GM12878 (cell line): ENCODE data around the gene FOSL1. TPM values are rescaled to one million over a fixed set of nuclear protein-coding genes. Genes with fewer than 3 reads are reported as not detected.

Experiments used
- ATAC-seq: fragments of 200-7000 bp; cut with Tn5 transposase; 3 replicates; pipeline ENCODE4 v1.9.1; 2020; ENCODE audit warnings: mild to moderate bottlenecking, moderate library complexity
- BruUV-seq: library from RNA; stranded (reverse); fragments of 400-500 nt; replicated peaks from 2 replicates; lab custom pipeline; 2021; lab: Mats Ljungman, UMichigan
- CTCF ChIA-PET: fragments of 300-600 bp; sonication (Branson Sonifier 250); formaldehyde crosslinking; extraction: SDS; loops from one replicate; lab custom pipeline; 2021; ENCODE audit warnings: inconsistent platforms; lab: Yijun Ruan, JAX
- POLR2A ChIA-PET: fragments of 350-600 bp; formaldehyde crosslinking; extraction: SDS; loops from one replicate; lab custom pipeline; 2021; ENCODE audit warnings: inconsistent platforms; lab: Charles Lee
- RAD21 ChIA-PET: fragments of 300-600 bp; sonication (Branson Sonifier 250); formaldehyde crosslinking; loops from one replicate; lab custom pipeline; 2023; ENCODE audit warnings: antibody characterized with exemption; ENCODE audit not compliant: unreplicated experiment; lab: Charles Lee
- SMC1A ChIA-PET: fragments of 300-600 bp; sonication (Branson Sonifier 250); formaldehyde crosslinking; loops from one replicate; lab custom pipeline; 2023; ENCODE audit not compliant: unreplicated experiment, uncharacterized antibody; lab: Charles Lee
- DNase-seq: peaks from one replicate; pipeline ENCODE4 v3.0.0-alpha.2; 2011; ENCODE audit warnings: low read depth, low spot score
- FAIRE-seq: peaks from 3 replicates; lab custom pipeline; 2011; peaks lifted over from hg19 to GRCh38; lab: Jason Lieb, UNC
- H2AFZ ChIP-seq: 2 replicates; pipeline ENCODE4 v1.6.0; 2011; ENCODE audit warnings: low read depth, low read length, control low read depth; ENCODE audit not compliant: control insufficient read depth
- H3K27ac ChIP-seq: 2 replicates; pipeline ENCODE4 v1.5.1; 2011; ENCODE audit warnings: control low read depth; ENCODE audit not compliant: control insufficient read depth, insufficient read depth
- H3K27me3 ChIP-seq, 2 experiments: replicated peaks in 1 of 2; 2 replicates each; pipeline versions ENCODE4 v1.6.0 to v1.6.1; 2011; ENCODE audit warnings: low read length in 1 of 2; ENCODE audit not compliant: control insufficient read depth in 2 of 2, insufficient read depth in 2 of 2
- H3K36me3 ChIP-seq, 2 experiments: 2 replicates each; pipeline ENCODE4 v1.5.1; 2011; ENCODE audit warnings: low read length in 1 of 2; ENCODE audit not compliant: control insufficient read depth in 2 of 2, insufficient read depth in 2 of 2
- H3K4me1 ChIP-seq: 2 replicates; pipeline ENCODE4 v1.6.1; 2011; ENCODE audit warnings: mild to moderate bottlenecking, low read length, moderate library complexity, mixed read lengths; ENCODE audit not compliant: control insufficient read depth, insufficient read depth
- H3K4me2 ChIP-seq: 2 replicates; pipeline ENCODE4 v1.6.0; 2011; ENCODE audit warnings: control low read depth; ENCODE audit not compliant: control insufficient read depth, insufficient read depth
- H3K4me3 ChIP-seq: fragments of 200-600 bp; sonication (generic); 2 replicates; pipeline ENCODE4 v1.5.1; 2016
- H3K79me2 ChIP-seq: 2 replicates; pipeline ENCODE4 v1.6.0; 2011; ENCODE audit warnings: low read length; ENCODE audit not compliant: control insufficient read depth, insufficient read depth
- H3K9ac ChIP-seq: 2 replicates; pipeline ENCODE4 v1.8.0; 2011; ENCODE audit warnings: low read length, control low read depth, mixed read lengths; ENCODE audit not compliant: control insufficient read depth, insufficient read depth
- H3K9me3 ChIP-seq: replicated peaks from 3 replicates; pipeline ENCODE4 v1.5.1; 2011; ENCODE audit warnings: mild to moderate bottlenecking, low read length; ENCODE audit not compliant: control insufficient read depth, insufficient read depth
- H4K20me1 ChIP-seq: 2 replicates; pipeline ENCODE4 v1.6.0; 2011; ENCODE audit not compliant: control insufficient read depth, insufficient read depth
- ETV6 ChIP-seq, 2 experiments: fragments of 450-650 bp in 1 of 2; IDR thresholded peaks in 1 of 2; conservative IDR thresholded peaks in 1 of 2; 2 replicates each; pipeline ENCODE4 v1.6.1; 2014; ENCODE audit warnings: antibody characterized with exemption in 1 of 2, borderline replicate concordance in 1 of 2, low read depth in 1 of 2, mild to moderate bottlenecking in 1 of 2, moderate library complexity in 1 of 2
- KAT2A ChIP-seq: conservative IDR thresholded peaks from 2 replicates; pipeline ENCODE4 v1.6.1; 2011; ENCODE audit warnings: low read depth, low read length; ENCODE audit not compliant: control insufficient read depth
- NR2C2 ChIP-seq: IDR thresholded peaks from 2 replicates; pipeline ENCODE4 v1.6.1; 2011; ENCODE audit warnings: borderline replicate concordance, low read depth; ENCODE audit not compliant: control insufficient read depth, insufficient read length
- POLR2A ChIP-seq: IDR thresholded peaks from 2 replicates; pipeline ENCODE4 v1.6.1; 2011; ENCODE audit warnings: low read depth, mild to moderate bottlenecking, low read length
- SRF ChIP-seq, 2 experiments: IDR thresholded peaks; 2 replicates each; pipeline ENCODE4 v1.6.1; 2011; ENCODE audit warnings: low read depth in 2 of 2, low read length in 2 of 2, mild to moderate bottlenecking in 1 of 2, moderate library complexity in 1 of 2
- ZBTB4 ChIP-seq: fragments of 450-650 bp; formaldehyde crosslinking; IDR thresholded peaks from 2 replicates; pipeline ENCODE4 v1.4.0; 2022; ENCODE audit warnings: mild to moderate bottlenecking, moderate library complexity
- WGBS: methylation state at CpG from one replicate; pipeline ENCODE4 v1.1.6; 2016; ENCODE audit warnings: low lambda C conversion rate; ENCODE audit not compliant: insufficient replicate concordance, insufficient coverage; ENCODE audit errors: missing lambda C conversion rate; 5-methylcytosine and 5-hydroxymethylcytosine counted together
- in situ Hi-C: fragments of 300-500 bp; cut with MboI; formaldehyde crosslinking; loops from 9 replicates; pipeline ENCODE4 v1.14.3; 2018; ENCODE audit warnings: mixed read lengths
- intact Hi-C: fragments of 100-400 bp; cut with micrococcal nuclease; formaldehyde crosslinking; loops from one replicate; pipeline ENCODE4 v1.14.2; 2022; ENCODE audit not compliant: unreplicated experiment
- polyA plus RNA-seq, 11 experiments: library from polyadenylated mRNA; depleted of rRNA in 4 of 11; unstranded in 6 of 11; stranded (reverse) in 5 of 11; fragments of >200 nt; fragmentation: Nextera tagmentation in 4 of 11; fragmentation: Illumina TruSeq in 1 of 11; extraction: Ambion mirVana in 4 of 11; extraction: Trizol in 1 of 11; gene quantifications; 1 replicate in 1 of 11; 2 replicates in 10 of 11; pipeline versions ENCODE4 v1.2.1 to v1.2.3, GENCODE V29; 2011 to 2016; ENCODE audit warnings: inconsistent platforms in 2 of 11, missing spikeins in 2 of 11, low read depth in 1 of 11
- total RNA-seq, 4 experiments: library from RNA; depleted of rRNA in 3 of 4; stranded (reverse); fragments of >200 nt in 3 of 4; fragmentation: Illumina TruSeq in 1 of 4; extraction: Trizol in 1 of 4; gene quantifications; 2 replicates each; pipeline versions ENCODE4 v1.2.1 to v1.2.3, GENCODE V29; 2013 to 2021

The FOSL1 gene
- total and polyA plus RNA-seq, 10 of the 15 experiments (the other 5 are each of a cell fraction or from before 2014, with no cell fraction given) = 0.82 to 5.4 (median 2.1) TPM

GRCh38 chr11:65917434-65918210 lies 17.4 kb upstream of the FOSL1 start:
- CTCF ChIA-PET = interaction anchor here (0.7 to 2.1 kb wide), 9 partner anchors 11 to 206 kb away, joined by 3 to 9 read pairs (median 4); partner anchors contain the start of genes CCDC85B and KAT5
- H3K4me3 ChIP-seq = peak overlapping the region; percentile 82
- WGBS = 92% methylated on average over 35 of the region's 35 CpGs
- ATAC-seq (no peak), FAIRE-seq (no peak), DNase-seq (no peak)
- H3K4me1 ChIP-seq = peaks cover 30% of the 10 kb centered on the region
- peak overlapping the region; percentile 99 for H3K9ac ChIP-seq
- no peak for TF ChIP-seq ETV6 (conservative IDR thresholded peaks at IDR 0.05 in 1 of 2, IDR thresholded peaks at IDR 0.05 in 1 of 2; ENCODE audit: borderline replicate concordance in 1 of 2, low read depth in 1 of 2)
- TF ChIP-seq ZBTB4 (CRISPR knock-in tag) = 0 out of 2 replicates have a peak, but pooled peaks have one; percentile 19
- 0 out of 4 replicates have a peak, but pooled peaks of 1 of the 2 experiments have one; percentile 3 for TF ChIP-seq SRF (IDR thresholded peaks at IDR 0.05; ENCODE audit: low read depth in 2 of 2, low read length in 2 of 2)
- TF ChIP-seq KAT2A = no peak
- TF ChIP-seq NR2C2 = no peak
- peak; percentile 54 for TF ChIP-seq POLR2A
- peak overlapping the region; percentile 91 for H3K27ac ChIP-seq
- in situ Hi-C loops = no loop called here
- no peaks in the 10 kb centered on the region for H3K27me3 ChIP-seq
- peak overlapping the region; percentile 87 for H3K4me2 ChIP-seq
- H3K9me3 ChIP-seq = no peaks in the 10 kb centered on the region
- intact Hi-C loops = loop anchor here (2.0 kb wide), 1 partner anchor 43 kb away; the partner anchor contains the start of gene SART1
- SMC1A ChIA-PET = interaction anchor here (0.7 to 1.7 kb wide), 3 partner anchors 19 to 28 kb away, joined by 3 to 6 read pairs (median 5); no protein-coding TSS in a partner anchor
- peaks cover 34% of the 10 kb centered on the region for H3K79me2 ChIP-seq
- no peaks in the 10 kb centered on the region; a peak in 2 of 4 replicates for H3K36me3 ChIP-seq
- H2AFZ ChIP-seq = no peak overlapping the region
- BruUV-seq = no TSS peak
- RAD21 ChIA-PET = interaction anchor here (1.0 to 1.1 kb wide), 3 partner anchors 24 to 58 kb away, joined by 3 to 4 read pairs (median 4); partner anchors contain the start of genes CCDC85B and MUS81
- POLR2A ChIA-PET = interaction anchor here (0.6 to 2.5 kb wide), 8 partner anchors 16 to 351 kb away, joined by 3 to 17 read pairs (median 6); partner anchors contain the start of genes CCDC85B, FIBP and FOSL1
- H4K20me1 ChIP-seq = no peaks in the 10 kb centered on the region
